Adipose tissue (tissue), 3 donors: ENCODE measurements around the gene SMARCB1. TPM values are rescaled to one million over a fixed set of nuclear protein-coding genes. Genes with fewer than 3 reads are reported as not detected.
A peak's percentile ranks its signal among the peaks of the same experiment; 100 is the strongest.

ENCODE experiments used
- H3K27ac ChIP-seq: one replicate; pipeline ENCODE4 v1.5.1; 2013; ENCODE audit warnings: low read depth, low read length
- WGBS, 3 donors: extraction: QIAGEN DNeasy Blood & Tissue Kit; methylation state at CpG; one replicate each; pipeline ENCODE4 v1.1.7; 2013; 5-methylcytosine and 5-hydroxymethylcytosine counted together
- polyA plus RNA-seq, 3 donors: library from polyadenylated mRNA; stranded (reverse); fragments of 200-250 nt; gene quantifications; one replicate each; pipeline ENCODE4 v1.2.3, GENCODE V29; 2013
- donor health status: healthy with polysubstance abuse.
- donor health status: Bipolar disorder and iron deficiency.
- donor health status: healthy.

The SMARCB1 gene
- polyA plus RNA-seq: 10 to 100 TPM; 33.5 to 50.1 (median 38.6) TPM

DNA sequence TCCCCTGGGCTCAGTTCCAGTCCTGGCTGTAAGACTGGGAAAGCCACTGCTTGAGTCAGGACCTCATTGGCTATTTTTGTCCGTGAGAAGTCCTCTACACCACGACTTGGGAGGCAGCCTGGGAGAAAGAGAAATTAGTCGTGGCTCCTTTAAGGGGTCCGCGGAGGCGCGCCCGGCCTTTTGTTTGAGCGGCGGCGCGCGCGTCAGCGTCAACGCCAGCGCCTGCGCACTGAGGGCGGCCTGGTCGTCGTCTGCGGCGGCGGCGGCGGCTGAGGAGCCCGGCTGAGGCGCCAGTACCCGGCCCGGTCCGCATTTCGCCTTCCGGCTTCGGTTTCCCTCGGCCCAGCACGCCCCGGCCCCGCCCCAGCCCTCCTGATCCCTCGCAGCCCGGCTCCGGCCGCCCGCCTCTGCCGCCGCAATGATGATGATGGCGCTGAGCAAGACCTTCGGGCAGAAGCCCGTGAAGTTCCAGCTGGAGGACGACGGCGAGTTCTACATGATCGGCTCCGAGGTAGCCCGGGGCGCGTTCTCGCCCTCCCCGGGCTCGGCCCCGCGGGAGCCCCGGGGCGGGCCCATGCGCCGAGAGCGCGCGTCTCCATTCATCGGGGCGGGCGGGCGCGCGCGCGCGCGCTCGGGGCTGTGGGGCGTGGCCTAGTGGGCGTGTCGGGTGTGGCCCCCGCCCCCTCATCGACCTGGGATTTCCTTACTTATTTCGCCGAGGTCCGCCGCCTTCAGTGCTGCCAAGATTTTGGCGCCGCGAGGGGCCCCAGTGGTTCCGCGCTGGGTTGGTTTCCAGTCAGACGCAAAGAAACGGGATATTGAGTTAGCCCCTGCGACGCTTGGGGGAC lies at the start of gene SMARCB1:
TSS of gene SMARCB1 (plus strand) at position 215 of the 848 bp plus-strand sequence. CDS start at position 419, 204 bp downstream.
- peak within 1 kb of the TSS; percentile 83 for H3K27ac ChIP-seq
- 0 to 1% (median 0%) methylated on average over 76 to 97 of the region's 97 CpGs for WGBS, 3 donors

DNA sequence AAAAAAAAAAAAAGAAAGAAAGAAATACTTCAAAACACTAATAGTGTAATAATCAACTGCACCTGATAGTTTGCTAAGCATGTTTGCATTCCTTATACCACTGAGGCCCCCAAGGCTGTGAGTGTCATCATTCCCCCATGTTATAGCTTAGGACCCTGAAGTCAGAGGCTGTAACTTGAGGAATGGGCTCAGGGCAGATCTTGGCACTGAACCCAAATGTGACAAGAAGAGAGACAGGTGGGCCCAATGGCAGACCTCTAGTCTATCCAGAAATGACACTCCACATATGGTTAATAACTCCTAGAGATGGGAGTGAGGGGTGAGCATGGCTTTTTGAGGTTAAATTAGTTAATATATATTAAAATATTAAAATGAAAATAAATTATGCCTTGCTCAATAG lies 49.1 kb upstream of the SMARCB1 start:
- no peak overlapping the region for H3K27ac ChIP-seq

DNA sequence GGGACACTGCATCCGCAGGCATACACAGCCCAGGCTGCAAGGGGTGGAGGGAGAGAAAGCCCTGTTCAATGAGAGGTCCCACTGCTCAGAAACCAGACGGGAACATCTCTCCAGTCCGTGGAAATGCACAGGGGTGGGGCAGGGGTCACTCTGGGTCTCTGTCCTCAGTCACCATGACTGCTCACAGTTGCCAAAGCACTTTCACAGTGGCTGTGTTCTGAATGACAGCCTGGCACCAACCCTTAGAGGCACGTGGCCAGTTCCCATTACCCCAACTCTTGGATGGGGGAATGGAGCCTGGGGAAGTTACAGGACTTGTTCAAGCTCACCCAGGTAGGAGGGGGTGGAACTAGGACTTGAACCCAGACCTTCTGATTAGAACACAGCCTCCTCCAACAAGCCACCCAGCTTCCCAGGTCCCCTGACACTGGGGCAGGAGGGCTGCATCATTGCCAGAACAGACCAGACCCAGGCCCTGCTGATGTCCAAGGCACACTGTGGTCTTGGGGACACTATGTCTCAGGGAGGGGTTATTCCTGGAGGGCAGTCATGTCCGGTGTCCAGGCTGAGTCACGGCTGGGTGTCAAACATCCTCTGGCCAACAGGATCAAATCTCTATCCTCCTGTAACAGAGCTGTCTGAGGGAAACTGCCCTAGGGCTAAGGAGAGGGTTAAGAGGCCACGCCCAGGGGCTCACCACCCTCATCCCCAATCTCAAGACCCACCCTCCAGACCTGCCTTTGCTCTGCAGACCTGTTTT lies 44.1 kb upstream of the SMARCB1 start:
- WGBS, 3 donors: 59 to 70% (median 65%) methylated on average over 7 of the region's 7 CpGs
- no peak overlapping the region for H3K27ac ChIP-seq

DNA sequence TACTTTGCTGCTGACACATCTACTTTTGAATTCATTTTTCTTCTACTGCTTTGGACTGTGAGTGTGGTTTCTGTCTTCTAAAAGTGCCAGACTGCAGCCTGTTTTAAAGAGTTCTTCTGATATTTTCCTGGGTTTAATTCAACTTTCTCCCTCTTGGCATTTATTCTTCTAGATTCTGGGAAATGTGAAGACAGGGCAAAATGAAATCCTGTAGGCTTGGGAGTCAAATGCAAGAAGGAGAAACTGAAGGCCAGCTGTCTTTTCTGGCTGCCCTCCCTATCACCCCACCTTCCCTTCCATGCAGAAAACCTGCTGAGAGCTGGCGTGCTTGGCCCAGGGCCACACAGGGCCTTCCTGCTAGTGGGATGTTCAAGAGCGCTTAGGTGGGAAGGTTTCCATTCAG lies 43.5 kb upstream of the SMARCB1 start:
- H3K27ac ChIP-seq: no peak overlapping the region
- WGBS, 3 donors: 36 to 75% (median 67%) methylated on average over 2 of the region's 2 CpGs

DNA sequence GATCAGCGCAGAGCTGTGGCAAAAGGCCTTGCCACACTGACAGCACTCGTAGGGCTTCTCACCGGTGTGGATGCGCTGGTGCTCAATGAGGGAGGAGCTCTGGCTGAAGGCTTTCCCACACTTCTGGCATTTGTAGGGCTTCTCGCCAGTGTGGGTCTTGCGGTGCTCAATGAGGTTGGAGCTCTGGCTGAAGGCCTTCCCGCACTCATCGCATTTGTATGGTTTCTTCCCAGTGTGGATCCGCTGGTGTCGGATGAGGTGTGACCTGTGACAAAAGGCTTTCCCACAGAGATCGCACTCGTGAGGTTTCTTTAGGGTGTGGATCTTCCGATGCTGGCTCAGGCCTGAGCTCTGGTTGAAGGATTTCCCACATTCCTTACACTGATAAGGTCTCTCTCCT lies 42.8 kb upstream of the SMARCB1 start:
- WGBS, 3 donors: 93 to 98% (median 97%) methylated on average over 13 of the region's 13 CpGs
- H3K27ac ChIP-seq: no peak overlapping the region

DNA sequence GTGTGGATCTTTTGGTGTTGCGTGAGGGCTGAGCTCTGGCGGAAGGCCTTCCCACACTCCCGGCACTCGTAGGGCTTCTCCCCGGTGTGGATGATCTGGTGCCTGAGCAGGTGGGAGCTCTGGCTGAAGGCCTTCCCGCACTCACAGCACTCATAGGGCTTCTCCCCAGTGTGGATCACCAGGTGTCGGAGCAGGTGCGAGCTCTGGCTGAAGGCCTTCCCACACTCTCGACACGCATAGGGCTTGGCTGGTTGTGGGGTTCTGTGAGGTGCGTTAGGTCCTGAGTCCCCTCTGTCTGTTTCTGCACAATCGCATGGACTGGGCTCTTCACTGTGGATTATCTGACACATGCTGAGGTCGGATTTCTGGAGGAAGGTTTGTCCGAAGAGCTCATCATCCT lies 42.3 kb upstream of the SMARCB1 start:
- 96 to 98% (median 96%) methylated on average over 14 of the region's 14 CpGs for WGBS, 3 donors
- H3K27ac ChIP-seq: no peak overlapping the region

DNA sequence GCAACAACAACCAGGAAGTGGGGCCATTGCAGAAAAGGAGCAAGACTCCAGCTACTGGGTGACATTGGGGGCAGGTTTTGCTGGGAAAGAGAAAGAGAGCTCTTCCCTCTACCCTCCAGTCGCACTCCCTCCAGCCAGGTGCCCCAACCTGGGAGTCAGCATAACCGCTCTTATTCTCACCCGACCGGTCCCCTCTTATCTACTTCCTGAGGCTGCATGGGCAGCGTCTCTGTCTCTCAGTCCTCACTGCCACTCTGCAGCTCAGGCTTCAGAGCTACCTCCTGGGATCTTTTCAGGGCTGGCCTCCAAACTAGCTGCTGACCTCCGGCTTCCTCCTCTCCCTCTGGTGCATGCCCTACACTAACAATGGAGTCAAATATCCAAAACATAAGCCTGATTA lies 41.0 kb upstream of the SMARCB1 start:
- H3K27ac ChIP-seq: no peak overlapping the region
- WGBS, 3 donors: 23 to 70% (median 68%) methylated on average over 6 of the region's 6 CpGs

DNA sequence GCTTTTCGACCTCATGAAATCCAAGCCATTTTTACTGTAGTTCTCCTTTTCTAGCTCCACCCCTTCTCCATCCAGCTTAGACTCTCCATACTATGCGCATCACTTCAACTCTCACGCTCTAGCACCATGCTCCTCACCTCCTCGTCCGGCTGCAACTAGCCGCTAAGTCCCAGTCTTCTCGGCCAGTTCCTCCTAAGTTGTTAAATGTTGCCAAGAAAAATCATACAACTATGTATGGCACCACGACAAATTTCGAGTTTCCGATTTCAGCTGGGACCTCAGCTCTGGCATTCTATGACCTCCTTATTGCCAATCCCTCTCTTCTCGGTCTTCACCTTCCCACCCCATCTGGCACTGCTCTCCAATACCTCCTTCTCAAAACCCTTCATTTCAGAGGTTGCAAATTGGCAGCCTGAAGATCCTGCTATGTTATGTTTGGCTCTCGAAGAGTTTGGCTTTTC lies 36.9 kb upstream of the SMARCB1 start:
- no peak overlapping the region for H3K27ac ChIP-seq
- WGBS, 3 donors: 41 to 47% (median 45%) methylated on average over 12 of the region's 12 CpGs

DNA sequence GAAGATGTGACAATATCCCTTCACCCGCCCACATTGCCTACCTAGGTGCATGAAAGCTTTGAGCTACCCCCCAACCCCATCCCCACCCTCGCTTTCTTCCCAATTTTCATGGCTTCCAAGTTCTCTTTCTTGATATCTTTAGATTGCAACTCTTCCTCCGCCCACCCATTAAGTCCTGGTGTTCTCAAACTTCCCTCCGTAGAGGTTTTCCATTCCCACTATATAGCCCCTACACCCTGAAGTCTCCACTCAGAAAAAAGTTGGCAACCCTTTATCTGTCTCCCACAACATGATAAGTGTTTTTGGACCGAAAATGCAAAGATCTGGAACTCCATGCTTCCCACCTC lies 36.4 kb upstream of the SMARCB1 start:
- 10 to 28% (median 25%) methylated on average over 5 of the region's 5 CpGs for WGBS, 3 donors
- H3K27ac ChIP-seq: no peak overlapping the region

DNA sequence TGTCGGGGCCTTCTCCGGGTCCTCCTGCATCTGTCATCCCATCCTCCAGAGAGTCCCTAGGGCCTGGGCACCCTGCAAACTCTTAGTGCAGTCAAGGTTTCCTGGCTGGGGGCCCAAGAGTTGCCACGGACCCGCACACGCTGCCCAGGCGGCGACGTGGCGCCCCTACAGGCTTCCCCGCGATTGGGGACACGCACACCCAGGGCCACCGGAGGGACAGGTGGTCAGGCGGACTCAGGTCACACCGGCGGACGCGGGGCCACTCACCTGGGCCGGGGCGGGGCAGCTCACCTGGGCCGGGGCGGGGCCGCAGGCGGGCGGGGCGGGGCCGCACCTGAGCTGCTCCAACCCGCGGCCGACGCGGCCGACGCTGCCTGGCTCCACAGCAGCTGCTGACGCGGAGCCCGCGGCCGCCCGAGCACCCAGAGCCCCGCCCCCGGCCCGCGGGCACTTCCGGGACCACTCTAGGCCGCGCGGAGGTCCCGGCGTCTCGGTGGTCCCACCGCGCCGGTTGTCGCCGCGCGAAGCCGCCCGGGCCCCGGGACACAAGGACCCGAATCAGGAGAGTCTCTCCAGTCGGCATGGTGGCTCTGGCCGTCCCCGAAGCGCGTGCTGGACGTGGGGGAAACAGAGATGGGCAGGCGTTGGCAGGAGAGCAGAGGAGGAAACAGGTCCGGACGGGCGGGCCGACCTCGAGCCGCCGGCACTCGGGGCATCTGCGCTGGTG lies 35.9 kb upstream of the SMARCB1 start, which contains the start of gene ZNF70:
TSS of gene ZNF70 (minus strand) at position 399 of the 727 bp plus-strand sequence. CDS start 5,972 bp downstream, outside the sequence.
- peak within 1 kb of the TSS; percentile 28 for H3K27ac ChIP-seq
- WGBS, 3 donors: 0 to 1% (median 1%) methylated on average over 38 to 76 of the region's 78 CpGs

DNA sequence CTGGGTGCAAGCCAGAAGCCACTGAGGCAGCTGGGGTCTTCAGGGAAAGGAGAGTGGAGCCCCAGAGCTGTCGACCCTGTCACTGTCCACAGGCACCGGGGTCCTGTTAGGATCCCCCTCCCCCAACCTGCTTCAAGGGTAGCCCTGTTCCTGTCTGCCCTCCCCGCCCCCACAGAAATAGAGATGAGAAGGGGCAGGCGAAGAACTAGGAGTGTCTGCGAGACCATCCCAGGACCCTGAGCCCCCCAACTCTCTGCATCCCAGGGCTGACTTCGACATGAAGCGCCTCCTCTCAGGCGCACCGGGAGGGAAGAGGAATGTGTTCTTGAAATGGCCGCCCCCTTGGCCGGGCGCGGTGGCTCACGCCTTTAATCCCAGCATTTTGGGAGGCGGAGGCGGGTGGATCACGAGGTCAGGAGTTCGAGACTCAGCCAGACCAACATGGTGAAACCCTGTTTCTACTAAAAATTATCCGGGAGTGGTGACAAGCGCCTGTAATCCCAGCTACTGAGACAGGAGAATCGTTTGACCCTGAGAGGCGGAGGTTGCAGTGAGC lies 35.2 kb upstream of the SMARCB1 start:
- peak overlapping the region; percentile 28 for H3K27ac ChIP-seq
- WGBS, 3 donors: 11 to 32% (median 21%) methylated on average over 22 of the region's 22 CpGs

DNA sequence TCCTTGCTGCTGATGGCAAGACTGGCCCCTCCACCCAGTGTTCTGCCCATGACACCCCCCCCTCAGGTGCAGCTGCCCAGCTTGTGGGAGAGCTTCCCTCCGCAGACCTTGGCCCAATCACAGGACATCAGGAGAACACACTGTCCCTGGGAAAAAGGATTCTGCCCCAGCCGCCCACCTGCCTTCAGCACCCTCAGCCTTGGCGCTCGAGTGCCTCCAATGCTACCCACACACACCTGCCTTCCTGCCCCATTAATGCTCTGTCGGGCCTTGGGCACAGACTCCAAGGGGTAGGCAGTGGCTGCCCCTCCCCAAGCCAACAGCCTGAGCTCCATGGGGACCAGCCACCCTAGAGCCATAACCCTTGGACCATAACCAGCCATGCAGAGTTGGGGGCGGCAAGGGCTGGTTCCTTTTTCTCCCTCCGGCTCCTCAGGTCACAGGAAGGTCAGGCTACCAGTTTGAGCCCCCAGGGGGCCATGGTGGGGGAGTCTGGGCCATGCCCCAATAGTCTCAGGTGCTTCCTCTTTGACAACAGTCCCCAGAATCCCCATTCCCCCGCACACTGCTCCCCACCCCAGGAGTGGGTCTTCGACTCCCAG lies 34.6 kb upstream of the SMARCB1 start:
- 68 to 78% (median 76%) methylated on average over 9 of the region's 9 CpGs for WGBS, 3 donors

DNA sequence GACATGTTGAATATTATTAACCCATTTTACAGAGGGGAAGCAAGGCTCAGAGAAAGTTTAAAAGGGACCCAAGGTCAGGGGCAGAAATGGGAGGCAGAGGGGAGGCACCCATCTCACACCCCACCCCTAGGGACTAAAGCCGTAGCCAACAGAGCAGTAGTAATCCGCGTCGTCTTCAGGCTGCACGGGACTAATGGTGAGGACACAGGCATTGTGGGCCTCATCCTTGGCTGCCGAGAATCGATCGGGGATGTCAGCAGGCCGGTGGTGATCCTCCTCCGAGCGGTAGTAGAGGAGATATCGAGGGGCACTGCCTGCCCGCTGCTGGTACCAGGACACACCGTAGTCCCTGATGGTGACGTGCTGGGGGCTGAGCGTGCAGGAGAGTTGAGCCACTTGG lies 34.0 kb upstream of the SMARCB1 start:
- WGBS, 3 donors: 92 to 94% (median 94%) methylated on average over 16 of the region's 16 CpGs

More for the DNA sequence above, 34.6 kb upstream of the SMARCB1 start:
- no peak overlapping the region for H3K27ac ChIP-seq

DNA sequence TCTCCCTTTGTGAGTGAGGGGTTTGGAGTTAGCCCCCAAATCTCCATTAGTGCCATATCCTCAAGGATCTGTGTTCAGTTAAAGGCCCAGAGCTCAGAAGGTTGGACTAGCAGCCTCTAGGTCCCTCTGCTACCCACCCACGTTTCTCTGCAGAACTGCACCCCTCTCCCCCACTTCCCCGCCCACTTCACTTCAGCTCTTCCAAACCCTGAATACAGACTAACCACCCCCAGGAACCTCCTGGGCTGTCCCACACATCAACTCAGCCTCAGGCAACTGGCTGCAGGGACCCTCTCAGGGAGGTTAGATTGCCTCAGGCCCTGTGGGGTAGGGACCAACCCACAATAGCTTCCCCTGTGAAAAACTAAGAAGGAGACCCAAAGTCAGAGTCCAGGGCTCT lies 33.4 kb upstream of the SMARCB1 start:
- no peak overlapping the region for H3K27ac ChIP-seq
- WGBS, 3 donors: 64 to 73% (median 66%) methylated on average over 2 of the region's 2 CpGs

More for the DNA sequence above, 34.0 kb upstream of the SMARCB1 start:
- no peak overlapping the region for H3K27ac ChIP-seq

DNA sequence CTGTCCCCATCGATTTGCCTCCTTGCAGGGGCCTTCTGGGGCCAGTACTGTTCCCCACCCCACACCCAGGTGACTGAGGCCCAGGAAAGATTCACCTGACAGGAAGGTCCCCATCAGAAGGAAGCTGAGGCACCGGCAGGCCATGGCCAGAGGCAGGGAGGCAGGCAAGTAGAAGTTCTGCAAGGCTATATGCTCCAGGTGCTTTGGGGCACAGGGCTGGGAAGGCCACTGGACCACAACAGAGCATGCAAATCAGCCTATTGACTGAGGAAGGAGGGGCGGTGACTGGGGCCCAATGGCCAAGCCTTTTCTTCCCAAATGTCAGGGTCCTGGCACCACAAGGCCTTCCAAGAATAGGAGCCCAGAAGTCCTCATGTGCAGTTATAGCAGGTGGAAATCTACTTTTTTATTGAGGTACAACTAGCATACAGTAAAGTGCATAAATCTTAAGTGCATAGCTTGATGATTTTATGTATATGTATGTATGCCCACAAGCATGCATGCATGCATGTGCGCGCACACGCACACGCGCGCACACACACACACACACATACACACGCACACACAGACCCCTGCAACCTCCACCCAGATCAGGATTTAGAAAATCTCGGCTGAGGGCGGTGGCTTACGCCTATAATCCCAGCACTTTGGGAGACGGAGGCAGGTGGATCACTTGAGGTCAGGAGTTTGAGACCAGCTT lies 32.4 kb upstream of the SMARCB1 start, which contains the start of gene VPREB3:
TSS of gene VPREB3 (minus strand) at position 206 of the 700 bp plus-strand sequence. CDS start at position 144, 62 bp downstream.
- no peak within 1 kb of the TSS for H3K27ac ChIP-seq
- WGBS, 3 donors: 83 to 84% (median 84%) methylated on average over 14 of the region's 14 CpGs

DNA sequence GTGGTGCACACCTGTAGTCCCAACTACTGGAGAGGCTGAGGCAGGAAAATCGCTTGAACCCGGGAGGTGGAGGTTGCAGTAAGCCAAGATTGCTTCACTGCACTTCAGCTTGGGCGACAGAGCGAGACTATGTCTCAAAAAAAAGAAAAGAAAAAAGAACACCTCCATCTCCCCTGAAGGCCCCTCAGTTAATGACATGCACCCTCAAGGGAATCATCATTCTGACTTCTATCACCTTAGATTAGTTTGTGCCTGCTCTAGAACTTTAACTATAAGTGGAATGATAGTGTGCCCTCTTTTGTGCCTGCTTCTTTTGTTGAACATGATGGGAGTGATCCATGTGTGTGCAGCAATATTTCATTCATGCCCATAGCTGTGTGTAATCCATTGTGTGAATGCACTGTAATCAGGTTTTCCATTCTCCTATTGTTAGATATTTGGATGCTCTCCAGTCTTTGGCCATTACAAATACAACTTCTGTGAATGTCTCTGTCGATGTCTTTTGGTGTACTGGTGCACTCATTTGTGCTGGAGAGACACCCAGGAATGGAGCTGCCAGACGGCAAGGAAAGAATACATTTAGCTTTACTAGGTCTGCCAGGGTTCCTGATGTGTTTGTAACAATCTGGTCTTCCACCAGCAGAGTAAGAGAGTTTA lies 31.7 kb upstream of the SMARCB1 start:
- 72 to 78% (median 76%) methylated on average over 6 of the region's 6 CpGs for WGBS, 3 donors
- H3K27ac ChIP-seq: no peak overlapping the region

DNA sequence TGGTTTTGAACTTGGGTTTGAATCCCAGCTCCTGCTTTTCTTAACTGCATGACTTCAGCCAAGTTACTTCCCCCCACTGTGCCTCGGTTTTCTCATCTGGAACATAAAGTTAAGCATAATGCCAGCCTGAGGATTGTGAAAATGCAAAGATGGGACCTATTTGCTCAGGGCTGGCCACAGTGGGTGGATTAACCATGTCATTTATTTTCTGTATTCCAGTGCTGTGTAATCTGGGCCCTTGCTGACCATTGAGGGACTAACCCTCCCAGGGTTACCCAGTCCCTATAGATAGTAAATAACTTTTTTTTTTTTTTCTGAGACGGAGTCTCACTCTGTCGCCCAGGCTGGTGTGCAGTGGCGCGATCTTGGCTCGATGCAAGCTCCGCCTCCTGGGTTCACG lies 31.1 kb upstream of the SMARCB1 start:
- WGBS, 3 donors: 72 to 88% (median 84%) methylated on average over 3 to 8 of the region's 8 CpGs
- no peak overlapping the region for H3K27ac ChIP-seq
